Neuron (in vitro differentiated cells): ENCODE measurements around the gene RNF31.

Source experiments
- H2AFZ ChIP-seq: one replicate; pipeline ENCODE4 v1.6.1; 2013; ENCODE audit warnings: low read depth, mild to moderate bottlenecking, inconsistent platforms, low read length, moderate library complexity
- H3K27me3 ChIP-seq: one replicate; pipeline ENCODE4 v1.6.1; 2013; ENCODE audit warnings: low read length; ENCODE audit not compliant: insufficient read depth
- H3K36me3 ChIP-seq: one replicate; pipeline ENCODE4 v1.6.1; 2013; ENCODE audit warnings: low read length; ENCODE audit not compliant: insufficient read depth
- H3K4me1 ChIP-seq: one replicate; pipeline ENCODE4 v1.6.1; 2013; ENCODE audit warnings: low read length; ENCODE audit not compliant: insufficient read depth
- H3K4me3 ChIP-seq: 2 replicates; pipeline ENCODE4 v1.5.1; 2013; ENCODE audit warnings: mild to moderate bottlenecking, low read length, moderate library complexity
- H3K9me3 ChIP-seq: one replicate; pipeline ENCODE4 v1.6.1; 2013; ENCODE audit warnings: low read length

Gene RNF31

DNA sequence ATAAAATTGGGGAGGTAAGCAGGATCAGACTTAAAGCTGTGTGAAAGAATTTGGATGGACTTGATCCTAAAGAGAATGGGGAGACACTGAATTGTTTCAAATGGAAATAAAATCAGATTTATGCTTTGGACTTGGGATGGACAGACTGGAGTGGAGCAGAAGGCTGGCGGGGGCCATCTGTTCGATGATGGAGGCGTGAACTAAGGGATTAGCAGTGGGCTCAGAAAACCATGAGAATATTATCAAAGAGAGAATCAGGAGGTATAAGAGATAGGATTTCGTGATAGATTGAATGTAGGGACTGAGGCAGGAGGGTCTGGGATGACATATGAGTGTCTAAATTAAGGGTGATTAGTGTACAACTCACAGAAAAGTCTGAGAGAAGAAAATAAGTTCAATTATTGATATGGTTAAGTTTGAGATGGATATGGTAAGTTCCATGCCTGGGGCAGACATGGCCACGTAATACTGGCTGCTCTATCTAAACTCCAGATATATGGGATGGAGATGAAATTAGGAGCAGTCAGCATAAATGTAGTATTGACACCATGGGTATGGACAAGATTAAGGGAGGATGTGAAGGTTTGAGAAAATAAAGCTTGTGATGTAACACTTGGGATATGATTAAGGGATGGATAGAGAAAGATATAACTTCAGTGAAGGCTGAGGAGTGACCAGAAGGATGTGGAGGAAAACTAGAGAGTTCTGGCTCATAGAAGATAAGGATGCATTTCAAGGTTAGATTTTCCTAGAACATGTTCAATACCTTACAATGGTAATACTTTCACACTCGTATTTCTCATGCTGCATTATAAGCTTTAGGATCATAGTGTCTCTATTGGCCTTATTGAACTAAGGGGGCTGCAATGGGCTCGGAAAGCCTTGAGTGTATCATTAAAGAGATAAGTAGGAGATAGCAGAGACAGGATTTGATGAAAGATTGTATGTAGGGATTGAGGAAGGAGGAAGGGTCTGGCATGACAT lies 57.2 kb downstream of the RNF31 start:
- no peaks in the 10 kb centered on the region for H3K4me1 ChIP-seq
- no peak overlapping the region for H3K4me3 ChIP-seq
- no peaks in the 10 kb centered on the region for H3K27me3 ChIP-seq
- peaks cover 4% of the 10 kb centered on the region for H3K9me3 ChIP-seq
- no peak overlapping the region for H2AFZ ChIP-seq
- peaks cover 56% of the 10 kb centered on the region for H3K36me3 ChIP-seq

DNA sequence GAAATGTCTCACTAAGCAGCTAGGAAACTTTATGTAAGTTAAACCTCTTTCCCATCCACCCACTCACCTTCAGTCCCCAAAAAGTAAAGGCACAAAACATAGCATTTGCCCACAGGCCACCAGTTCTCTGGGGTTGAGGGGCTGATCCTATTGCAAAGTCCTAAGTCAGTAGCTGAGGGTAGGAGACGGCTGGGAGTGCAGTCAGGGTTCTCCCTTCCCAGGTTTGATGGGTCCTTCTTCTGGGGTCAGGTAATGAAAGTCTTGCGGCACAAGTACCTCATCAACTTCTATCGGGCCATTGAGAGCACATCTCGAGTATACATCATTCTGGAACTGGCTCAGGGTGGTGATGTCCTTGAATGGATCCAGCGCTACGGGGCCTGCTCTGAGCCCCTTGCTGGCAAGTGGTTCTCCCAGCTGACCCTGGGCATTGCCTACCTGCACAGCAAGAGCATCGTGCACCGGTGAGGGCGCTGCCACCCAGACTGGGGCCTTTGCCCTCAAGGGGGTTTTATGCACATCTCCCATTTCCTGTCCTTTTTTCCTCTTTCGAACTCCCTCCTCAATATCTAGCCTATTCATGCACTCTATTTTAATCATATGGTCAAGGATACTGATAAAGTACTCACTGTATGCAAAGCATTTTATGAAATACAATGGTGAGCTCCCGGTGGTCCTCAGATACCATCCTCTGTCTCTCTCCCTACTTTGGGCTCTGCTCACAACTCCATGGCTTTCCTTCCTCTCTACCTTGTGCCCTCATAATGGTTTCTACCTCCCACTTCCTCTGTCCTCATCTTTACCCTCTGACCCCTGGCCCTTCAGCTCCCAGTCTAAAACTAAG lies 59.2 kb downstream of the RNF31 start:
- Histone ChIP-seq H3K9me3 (peaks cover 3% of the 10 kb centered on the region), H3K4me3 (no peak overlapping the region), H3K4me1 (no peaks in the 10 kb centered on the region), H2AFZ (no peak overlapping the region), H3K27me3 (no peaks in the 10 kb centered on the region), H3K36me3 (peaks cover 69% of the 10 kb centered on the region)

DNA sequence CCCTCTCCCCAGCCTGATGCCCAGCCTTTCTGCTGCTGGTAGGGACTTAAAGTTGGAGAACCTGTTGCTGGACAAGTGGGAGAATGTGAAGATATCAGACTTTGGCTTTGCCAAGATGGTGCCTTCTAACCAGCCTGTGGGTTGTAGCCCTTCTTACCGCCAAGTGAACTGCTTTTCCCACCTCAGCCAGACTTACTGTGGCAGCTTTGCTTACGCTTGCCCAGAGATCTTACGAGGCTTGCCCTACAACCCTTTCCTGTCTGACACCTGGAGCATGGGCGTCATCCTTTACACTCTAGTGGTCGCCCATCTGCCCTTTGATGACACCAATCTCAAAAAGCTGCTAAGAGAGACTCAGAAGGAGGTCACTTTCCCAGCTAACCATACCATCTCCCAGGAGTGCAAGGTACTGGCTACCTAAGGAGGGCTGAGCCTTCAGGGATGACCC lies 59.8 kb downstream of the RNF31 start:
- peaks cover 70% of the 10 kb centered on the region for H3K36me3 ChIP-seq

DNA sequence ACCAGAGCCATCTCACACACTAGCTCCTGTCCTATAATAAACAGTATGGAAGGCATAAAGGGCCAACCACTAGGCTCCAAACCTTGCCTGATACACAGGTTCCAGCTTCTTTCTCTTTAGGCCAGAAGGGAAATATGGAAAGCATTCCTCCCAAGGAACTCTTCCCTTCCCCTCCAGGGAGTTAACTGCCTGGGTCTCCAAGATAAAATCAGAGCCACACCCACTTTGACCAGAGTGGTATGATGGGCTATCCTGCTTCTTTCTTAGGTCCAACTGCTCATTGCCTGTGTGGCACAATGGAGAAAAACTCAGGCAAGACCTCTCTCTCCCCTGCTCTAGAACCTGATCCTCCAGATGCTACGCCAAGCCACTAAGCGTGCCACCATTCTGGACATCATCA lies 60.3 kb downstream of the RNF31 start:
- H3K36me3 ChIP-seq: peaks cover 70% of the 10 kb centered on the region
- peaks cover 4% of the 10 kb centered on the region for H3K4me1 ChIP-seq
- H3K4me3 ChIP-seq: no peak overlapping the region
- no peak overlapping the region for H2AFZ ChIP-seq
- H3K9me3 ChIP-seq: no peaks in the 10 kb centered on the region
- H3K27me3 ChIP-seq: no peaks in the 10 kb centered on the region

More for the DNA sequence above, 59.8 kb downstream of the RNF31 start:
- Histone ChIP-seq H3K4me3 (no peak overlapping the region), H2AFZ (no peak overlapping the region), H3K27me3 (no peaks in the 10 kb centered on the region), H3K4me1 (no peaks in the 10 kb centered on the region), H3K9me3 (no peaks in the 10 kb centered on the region)
